Gastroesophageal sphincter (tissue), 4 donors: ENCODE results near the gene PTGDS. TPM values are rescaled to one million over a fixed set of nuclear protein-coding genes. Genes with fewer than 3 reads are reported as not detected.

Experiments
- ATAC-seq: fragments of 150-250 bp; one replicate; pipeline ENCODE4 v1.9.1; 2016; ENCODE audit warnings: mild to moderate bottlenecking, moderate library complexity
- H3K27ac ChIP-seq, 4 donors: fragments of 200-600 bp; sonication (generic) in 3 of 4; 1 replicate in 3 of 4; 2 replicates in 1 of 4; pipeline ENCODE4 v1.5.1; 2016 to 2019
- H3K27me3 ChIP-seq: fragments of 200-600 bp; sonication (generic); one replicate; pipeline ENCODE4 v1.5.1; 2019
- H3K36me3 ChIP-seq, 2 donors: fragments of 200-600 bp; sonication (generic); one replicate each; pipeline ENCODE4 v1.5.1; 2019; ENCODE audit warnings: control low read depth in 1 of 2
- H3K4me1 ChIP-seq, 3 donors: fragments of 200-600 bp; sonication (generic); 1 replicate in 2 of 3; 2 replicates in 1 of 3; pipeline ENCODE4 v1.5.1; 2016 to 2019; ENCODE audit warnings: control low read depth in 2 of 3
- H3K4me3 ChIP-seq, 2 donors: fragments of 200-600 bp; sonication (generic); one replicate each; pipeline ENCODE4 v1.5.1; 2019; ENCODE audit warnings: mild to moderate bottlenecking in 1 of 2, moderate library complexity in 1 of 2
- H3K9me3 ChIP-seq, 3 donors: fragments of 200-600 bp; sonication (generic); one replicate each; pipeline ENCODE4 v1.5.1; 2017 to 2019; ENCODE audit warnings: control low read depth in 2 of 3
- EP300 ChIP-seq: sonication (generic); formaldehyde crosslinking; IDR thresholded peaks from one replicate; pipeline ENCODE4 v1.6.1; 2017; ENCODE audit warnings: antibody characterized with exemption, mild to moderate bottlenecking
- POLR2A ChIP-seq, 2 donors: fragments of 450-650 bp; IDR thresholded peaks; one replicate each; pipeline ENCODE4 v1.6.1; 2017; ENCODE audit warnings: antibody characterized with exemption in 2 of 2, mild to moderate bottlenecking in 2 of 2, moderate library complexity in 1 of 2
- POLR2AphosphoS5 ChIP-seq: sonication (generic); formaldehyde crosslinking; IDR thresholded peaks from one replicate; pipeline ENCODE4 v1.6.1; 2017; ENCODE audit warnings: antibody characterized with exemption
- WGBS, 2 donors: methylation state at CpG; one replicate each; pipeline ENCODE4 v1.1.5; 2018; ENCODE audit warnings: low coverage in 1 of 2; 5-methylcytosine and 5-hydroxymethylcytosine counted together
- total RNA-seq, 4 donors: library from RNA; depleted of rRNA; stranded (reverse); fragments of >200 nt; gene quantifications; one replicate each; pipeline ENCODE4 v1.1.0, GENCODE V29; 2016
- TF ChIP-seq, protein P1 (sequence below), 4 experiments: fragments of 200-600 bp in 2 of 4; fragments of 450-650 bp in 2 of 4; sonication (generic) in 1 of 4; IDR thresholded peaks; one replicate each; pipeline ENCODE4 v1.5.1; 2017 to 2019; ENCODE audit warnings: antibody characterized with exemption in 4 of 4, mild to moderate bottlenecking in 2 of 4, moderate library complexity in 2 of 4

The PTGDS gene
- total RNA-seq, 4 donors from 2014 or later: 7.4 to 132 (median 29.7) TPM

- no peak for TF ChIP-seq EP300
- TF ChIP-seq, protein P1, sequence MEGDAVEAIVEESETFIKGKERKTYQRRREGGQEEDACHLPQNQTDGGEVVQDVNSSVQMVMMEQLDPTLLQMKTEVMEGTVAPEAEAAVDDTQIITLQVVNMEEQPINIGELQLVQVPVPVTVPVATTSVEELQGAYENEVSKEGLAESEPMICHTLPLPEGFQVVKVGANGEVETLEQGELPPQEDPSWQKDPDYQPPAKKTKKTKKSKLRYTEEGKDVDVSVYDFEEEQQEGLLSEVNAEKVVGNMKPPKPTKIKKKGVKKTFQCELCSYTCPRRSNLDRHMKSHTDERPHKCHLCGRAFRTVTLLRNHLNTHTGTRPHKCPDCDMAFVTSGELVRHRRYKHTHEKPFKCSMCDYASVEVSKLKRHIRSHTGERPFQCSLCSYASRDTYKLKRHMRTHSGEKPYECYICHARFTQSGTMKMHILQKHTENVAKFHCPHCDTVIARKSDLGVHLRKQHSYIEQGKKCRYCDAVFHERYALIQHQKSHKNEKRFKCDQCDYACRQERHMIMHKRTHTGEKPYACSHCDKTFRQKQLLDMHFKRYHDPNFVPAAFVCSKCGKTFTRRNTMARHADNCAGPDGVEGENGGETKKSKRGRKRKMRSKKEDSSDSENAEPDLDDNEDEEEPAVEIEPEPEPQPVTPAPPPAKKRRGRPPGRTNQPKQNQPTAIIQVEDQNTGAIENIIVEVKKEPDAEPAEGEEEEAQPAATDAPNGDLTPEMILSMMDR (IDR thresholded peaks at IDR 0.05): no peak
- no peak for TF ChIP-seq POLR2AphosphoS5
- no peak for TF ChIP-seq POLR2A (IDR thresholded peaks at IDR 0.05)
- ATAC-seq: no peak
- Histone ChIP-seq H3K27me3 (no peaks in the 10 kb centered on the region), H3K36me3 (peaks cover 0 to 30% of the 10 kb centered on the region in 2 donors), H3K4me3 (no peak overlapping the region), H3K27ac (no peak overlapping the region), H3K4me1 (peaks cover 0 to 30% (median 12%) of the 10 kb centered on the region in 3 donors), H3K9me3 (no peaks in the 10 kb centered on the region)
- WGBS, 2 donors: no CpG with 5 or more reads among the region's 15 CpGs
These were observed 46.3 kb downstream of the PTGDS start for GRCh38 chr9:137023583-137023991.

- no peak for ATAC-seq
- peak overlapping the region in 1 of 2 donors; percentile 67 for H3K4me3 ChIP-seq
- peaks cover 0 to 13% of the 10 kb centered on the region in 2 donors for H3K36me3 ChIP-seq
- H3K9me3 ChIP-seq: no peaks in the 10 kb centered on the region
- TF ChIP-seq POLR2A (IDR thresholded peaks at IDR 0.05): no peak
- TF ChIP-seq, protein P1 (IDR thresholded peaks at IDR 0.05): no peak
- TF ChIP-seq EP300: no peak
- peaks cover 0 to 44% (median 22%) of the 10 kb centered on the region in 3 donors for H3K4me1 ChIP-seq
- WGBS, 2 donors: no CpG with 5 or more reads among the region's 21 CpGs
- no peaks in the 10 kb centered on the region for H3K27me3 ChIP-seq
- peak overlapping the region in 3 of 4 donors; percentile 24 to 68 (median 64) for H3K27ac ChIP-seq
These were observed 48.2 kb downstream of the PTGDS start for GRCh38 chr9:137025517-137025966.

DNA sequence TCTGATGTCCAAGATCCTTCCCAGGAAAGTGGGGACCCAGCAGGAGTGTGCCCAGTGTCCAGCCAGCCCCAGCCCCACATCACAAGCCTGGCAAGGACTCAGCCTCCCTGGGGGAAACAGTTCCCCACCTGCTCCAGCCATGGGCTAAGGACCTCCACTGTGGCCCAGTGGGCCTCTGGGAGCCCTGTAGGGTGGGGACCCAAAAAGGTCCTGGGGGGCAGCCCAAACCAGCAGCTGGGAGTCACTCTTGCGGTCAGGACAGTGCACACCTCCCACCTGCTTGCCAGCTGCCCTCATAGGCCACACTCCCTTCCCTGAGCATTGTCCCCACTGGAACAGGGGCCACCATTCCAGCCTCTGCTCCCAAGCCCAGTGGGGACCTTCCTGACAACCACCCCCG, 49.1 kb downstream of the PTGDS start:
- no peak for ATAC-seq
- Histone ChIP-seq H3K27ac (peak overlapping the region in 2 of 4 donors; percentile 64 to 68), H3K9me3 (no peaks in the 10 kb centered on the region), H3K27me3 (no peaks in the 10 kb centered on the region), H3K36me3 (peaks cover 0 to 4% of the 10 kb centered on the region in 2 donors), H3K4me1 (peaks cover 0 to 44% (median 22%) of the 10 kb centered on the region in 3 donors), H3K4me3 (peak overlapping the region in 1 of 2 donors; percentile 67)
- no CpG with 5 or more reads among the region's 2 CpGs for WGBS, 2 donors
- no peak for TF ChIP-seq POLR2A (IDR thresholded peaks at IDR 0.05)
- TF ChIP-seq POLR2AphosphoS5: no peak
- no peak for TF ChIP-seq EP300
- TF ChIP-seq, protein P1 (IDR thresholded peaks at IDR 0.05): no peak

DNA sequence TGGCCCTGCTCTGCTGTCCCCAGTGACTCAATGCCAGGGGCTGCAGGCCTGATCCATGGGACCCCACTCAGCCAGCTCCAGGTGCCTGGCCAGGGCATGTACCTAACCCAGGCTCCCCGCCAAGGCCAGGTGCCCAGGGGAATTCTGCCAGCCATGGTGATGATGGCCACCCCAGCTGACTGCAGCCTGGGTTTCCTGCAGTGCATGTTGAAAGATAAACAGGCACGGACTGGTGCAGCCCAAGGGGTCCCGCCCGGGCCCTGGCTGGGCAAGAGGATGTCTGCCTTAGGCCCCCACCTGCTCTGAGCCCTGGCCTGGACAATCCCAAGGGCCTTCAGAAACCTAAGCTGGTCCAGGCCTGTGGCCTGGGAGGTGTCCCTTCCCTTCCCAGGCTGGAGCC, 49.5 kb downstream of the PTGDS start:
- no peaks in the 10 kb centered on the region for H3K27me3 ChIP-seq
- H3K27ac ChIP-seq: peak overlapping the region in 3 of 4 donors; percentile 63 to 68 (median 64)
- no peaks in the 10 kb centered on the region for H3K36me3 ChIP-seq
- peaks cover 0 to 44% (median 22%) of the 10 kb centered on the region in 3 donors for H3K4me1 ChIP-seq
- no peaks in the 10 kb centered on the region for H3K9me3 ChIP-seq
- no peak for ATAC-seq
- peak overlapping the region in 1 of 2 donors; percentile 67 for H3K4me3 ChIP-seq
- no CpG with 5 or more reads among the region's 4 CpGs for WGBS, 2 donors
- TF ChIP-seq, protein P1 (IDR thresholded peaks at IDR 0.05): no peak
- TF ChIP-seq POLR2A (IDR thresholded peaks at IDR 0.05) (no peak), POLR2AphosphoS5 (no peak), EP300 (no peak)
